Measurements from ENCODE around the gene SNRPD3.

Gene SNRPD3

GRCh38 chr22:24576778-24577177 is 21.0 kb downstream of the SNRPD3 start:
- DNase-seq, result no peak

DNA sequence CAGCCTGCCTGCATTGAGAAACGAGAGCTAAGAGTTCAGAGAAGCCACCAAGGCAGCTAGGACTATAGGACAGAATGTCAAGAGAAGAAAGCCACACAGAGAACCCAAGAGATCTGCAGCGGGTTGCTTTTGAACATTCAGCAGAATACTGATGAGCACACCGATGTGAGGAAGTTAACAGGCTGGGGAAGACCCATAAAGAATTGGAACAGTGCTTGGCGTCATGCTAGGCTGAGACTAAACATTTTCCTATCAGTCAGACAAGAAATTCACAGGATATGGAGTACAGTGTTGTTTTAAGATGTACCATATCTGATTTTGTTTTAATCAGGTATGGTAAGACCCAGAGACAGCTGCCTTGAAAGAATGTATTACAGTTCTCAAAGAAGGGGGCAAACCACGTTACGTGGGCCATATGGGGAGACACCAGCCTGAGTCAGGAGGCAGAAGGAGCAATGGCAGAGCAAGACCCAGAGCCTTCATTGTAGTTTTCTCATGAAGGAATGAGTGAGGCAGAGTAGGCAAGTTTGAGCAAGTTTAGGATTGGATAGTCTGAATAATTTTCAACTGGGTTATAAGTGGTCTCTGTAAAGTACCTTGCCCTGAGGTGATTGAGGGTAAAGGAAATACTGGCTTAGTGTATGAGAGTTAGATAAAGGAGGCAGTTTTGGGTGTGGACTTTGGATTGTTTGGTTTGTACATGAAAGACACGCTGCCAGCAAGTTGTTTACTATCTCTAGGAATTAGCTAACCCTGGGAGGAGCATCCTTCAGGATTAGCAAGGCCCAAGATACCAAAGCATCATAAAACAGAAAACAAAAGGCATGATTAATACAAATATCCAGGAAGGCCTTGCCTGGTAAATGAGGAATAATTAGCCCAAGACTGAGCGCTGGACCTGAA is 22.8 kb downstream of the SNRPD3 start:
- no peak for DNase-seq

- no peak for DNase-seq
Observed at GRCh38 chr22:24579258-24579601, 23.4 kb downstream of the SNRPD3 start.

DNA sequence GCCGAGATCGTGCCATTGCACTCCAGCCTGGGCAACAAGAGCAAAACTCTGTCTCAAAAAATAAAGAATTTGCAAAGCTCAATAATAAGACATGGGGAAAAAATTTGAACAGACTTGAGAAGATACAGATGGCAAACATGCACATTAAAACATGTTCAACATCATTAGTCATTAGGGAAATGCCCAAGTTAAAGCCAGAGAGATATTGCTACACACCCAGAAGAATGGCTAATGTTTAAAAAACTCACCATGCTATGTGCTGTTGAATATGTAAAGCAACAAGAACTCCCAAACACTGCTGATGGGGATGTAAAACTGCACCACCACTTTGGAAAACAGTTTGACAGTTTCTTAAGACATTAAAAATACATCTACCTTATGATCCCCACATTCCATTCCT is 24.5 kb downstream of the SNRPD3 start:
- no peak for DNase-seq

GRCh38 chr22:24582056-24582814 is 26.4 kb downstream of the SNRPD3 start:
- DNase-seq, result no peak

DNA sequence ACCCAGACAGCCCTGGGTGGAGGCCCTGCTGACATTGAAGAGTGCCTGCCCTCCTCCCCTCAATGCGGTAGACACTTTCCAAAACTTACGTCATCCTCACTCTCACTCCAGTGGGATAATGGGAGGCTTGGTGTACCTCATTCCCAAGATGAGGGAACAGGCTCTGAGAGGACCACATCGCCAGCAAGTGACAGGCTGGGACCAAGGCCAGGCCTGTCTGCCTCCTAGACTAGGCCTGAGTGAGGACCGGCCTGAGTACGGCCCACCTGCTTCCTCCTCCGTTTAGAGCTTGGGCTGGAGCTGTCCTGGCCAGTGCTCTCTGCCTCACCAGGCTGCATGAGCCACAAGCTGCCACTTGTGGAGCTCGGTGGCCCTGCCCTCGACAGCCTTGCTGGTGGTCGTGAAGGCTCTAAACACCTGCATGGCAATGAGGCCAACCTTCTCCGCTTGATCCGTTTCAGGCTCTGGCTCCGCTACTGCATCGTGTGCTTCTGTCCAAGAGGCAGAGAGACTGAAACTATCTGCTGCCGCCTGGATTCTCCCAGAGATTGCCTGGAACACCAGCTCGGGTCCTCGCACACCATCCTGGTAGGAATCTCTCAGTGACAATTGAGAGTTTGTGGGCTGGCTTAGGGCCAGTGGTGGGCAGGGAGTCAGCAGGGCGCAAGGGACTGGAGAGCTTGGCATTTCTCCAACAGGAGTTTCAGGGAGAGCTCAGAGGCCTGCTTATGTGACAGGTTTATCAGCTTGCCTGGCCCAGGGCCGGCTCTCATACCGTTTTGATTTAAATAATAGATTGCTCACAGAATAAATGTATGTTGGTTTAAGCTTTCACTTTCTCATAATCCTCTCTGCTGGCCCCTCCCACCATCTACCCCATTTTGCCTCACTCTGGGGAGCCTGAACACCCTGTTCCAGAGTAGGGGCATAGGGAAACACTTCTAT is 27.7 kb downstream of the SNRPD3 start:
- no peak for DNase-seq

DNA sequence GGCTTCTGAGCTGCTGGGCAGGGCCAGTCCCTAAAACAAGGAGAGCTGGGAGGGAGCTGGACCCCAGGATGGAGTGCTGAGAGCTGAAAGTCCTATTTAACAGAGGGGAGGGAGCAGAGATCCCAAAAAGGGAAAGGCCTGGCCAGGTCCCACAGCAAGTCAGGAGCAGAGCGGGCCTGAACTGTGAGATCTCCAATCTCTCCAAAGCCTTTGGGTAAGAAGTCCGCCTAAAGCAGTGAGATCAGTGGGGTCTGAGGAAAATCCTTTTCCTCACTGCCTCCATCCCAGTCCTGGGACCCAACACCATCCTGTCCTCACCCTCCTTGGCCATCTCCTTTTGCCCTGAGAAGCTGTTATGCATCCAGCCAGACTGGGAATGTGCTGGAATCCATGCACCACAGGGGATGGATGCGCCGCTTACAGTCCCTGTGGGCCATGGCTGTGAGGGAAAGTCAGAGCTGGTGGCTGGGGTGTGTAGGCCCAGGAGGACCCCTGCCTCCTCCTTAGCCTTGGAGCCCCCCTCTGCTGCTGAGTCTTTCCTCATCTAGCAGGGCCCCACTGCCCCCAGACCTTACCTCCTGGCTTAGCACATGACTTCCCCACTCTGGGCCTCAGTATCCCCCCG is 28.5 kb downstream of the SNRPD3 start:
- no peak for DNase-seq

DNA sequence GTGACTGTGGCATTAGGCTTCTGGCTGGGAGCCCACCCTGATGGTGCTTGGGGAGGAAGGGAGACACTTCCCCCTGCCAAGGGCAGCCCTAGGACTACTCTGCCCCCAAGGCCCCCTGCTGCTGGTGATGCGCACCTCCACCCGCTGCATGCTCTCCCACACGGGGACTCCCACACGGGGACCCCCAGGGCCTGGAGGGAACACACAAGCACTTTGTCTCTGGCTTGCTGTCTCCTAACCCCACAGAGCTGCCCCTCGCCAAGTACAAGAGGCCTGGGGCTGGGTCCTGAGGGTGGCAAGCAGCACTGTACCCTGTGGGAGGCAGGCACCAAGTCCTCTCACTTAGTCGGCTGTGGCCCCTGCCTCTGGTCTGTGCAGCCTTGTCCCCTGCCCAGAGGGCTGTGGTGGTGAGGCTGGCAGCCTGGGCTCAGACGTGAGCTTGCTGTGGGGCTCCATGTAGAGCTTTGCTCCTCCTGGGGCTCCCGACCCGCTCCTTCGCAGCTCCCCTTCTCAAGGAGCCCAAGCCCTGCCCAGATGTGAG is 29.1 kb downstream of the SNRPD3 start:
- DNase-seq, result no peak

- no peak for DNase-seq
Observed at GRCh38 chr22:24585461-24585860, 29.7 kb downstream of the SNRPD3 start.

GRCh38 chr22:24585927-24586546 is 30.2 kb downstream of the SNRPD3 start:
- no peak for DNase-seq

DNA sequence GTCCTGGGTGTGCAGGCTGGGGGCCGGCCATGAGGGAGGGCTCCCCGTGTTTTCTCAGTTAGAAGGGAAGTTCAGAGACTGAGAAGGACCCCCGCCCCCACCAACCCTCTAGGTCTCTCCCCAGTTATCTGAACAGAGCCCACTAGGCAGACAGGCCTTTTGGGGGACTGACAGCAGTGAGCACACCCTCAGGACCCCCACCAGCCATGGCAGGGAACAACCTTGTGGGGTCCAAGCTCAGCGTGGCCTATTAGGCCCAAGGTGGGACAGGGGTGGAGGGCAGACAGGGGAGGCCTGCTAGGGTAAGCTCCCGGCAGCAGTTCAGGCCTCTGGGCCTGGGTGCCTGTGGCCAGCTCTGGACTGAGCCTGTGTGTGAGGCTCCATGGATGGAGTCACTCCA is 31.5 kb downstream of the SNRPD3 start:
- DNase-seq, result no peak

GRCh38 chr22:24587948-24588347 is 32.1 kb downstream of the SNRPD3 start:
- no peak for DNase-seq

DNA sequence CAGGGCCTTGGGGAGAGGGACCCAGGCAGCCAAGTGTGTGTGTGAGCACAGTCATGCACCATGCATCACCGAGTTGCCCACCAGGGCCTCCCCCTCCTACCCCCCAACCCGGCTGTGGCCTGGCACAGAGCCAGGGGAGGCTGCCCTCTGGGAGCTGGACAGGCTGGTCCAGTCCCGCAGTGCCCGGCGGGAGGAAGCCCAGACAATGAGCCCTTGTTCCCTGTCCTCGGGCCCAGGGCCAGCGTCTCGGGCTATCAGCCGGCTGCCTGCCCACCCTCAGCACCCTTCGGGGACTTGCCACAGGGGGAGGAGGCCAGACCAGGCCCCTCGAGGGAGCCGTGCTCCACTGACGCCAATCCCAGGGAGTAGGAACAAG is 32.6 kb downstream of the SNRPD3 start:
- DNase-seq, result no peak

GRCh38 chr22:24588757-24589481 is 33.1 kb downstream of the SNRPD3 start:
- DNase-seq, result no peak

DNA sequence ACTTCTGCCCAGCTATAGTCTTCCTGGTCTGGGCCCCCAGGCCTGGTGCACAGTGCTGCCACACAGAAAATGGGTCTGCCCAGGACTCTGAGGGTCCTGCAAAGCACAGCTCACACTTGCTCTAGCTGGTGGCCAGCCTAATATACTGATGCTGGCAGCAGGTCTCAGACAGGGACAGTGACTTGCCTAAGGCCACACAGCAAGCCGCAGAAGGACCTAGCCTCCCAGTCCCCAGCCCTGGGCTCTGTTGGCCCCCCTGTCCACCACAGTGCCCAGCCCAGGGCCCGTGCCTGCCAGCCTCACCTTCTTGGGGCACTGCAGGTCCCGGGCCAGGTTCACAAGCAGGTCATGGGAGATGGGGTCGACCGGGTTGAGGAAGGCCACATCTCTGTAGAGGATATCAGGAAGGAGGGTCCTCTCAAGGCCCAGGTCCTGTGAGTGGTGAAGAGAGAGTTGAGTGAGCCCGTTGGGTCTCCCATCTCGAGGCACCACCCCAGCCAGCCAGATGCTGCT is 33.8 kb downstream of the SNRPD3 start:
- DNase-seq, result no peak

DNA sequence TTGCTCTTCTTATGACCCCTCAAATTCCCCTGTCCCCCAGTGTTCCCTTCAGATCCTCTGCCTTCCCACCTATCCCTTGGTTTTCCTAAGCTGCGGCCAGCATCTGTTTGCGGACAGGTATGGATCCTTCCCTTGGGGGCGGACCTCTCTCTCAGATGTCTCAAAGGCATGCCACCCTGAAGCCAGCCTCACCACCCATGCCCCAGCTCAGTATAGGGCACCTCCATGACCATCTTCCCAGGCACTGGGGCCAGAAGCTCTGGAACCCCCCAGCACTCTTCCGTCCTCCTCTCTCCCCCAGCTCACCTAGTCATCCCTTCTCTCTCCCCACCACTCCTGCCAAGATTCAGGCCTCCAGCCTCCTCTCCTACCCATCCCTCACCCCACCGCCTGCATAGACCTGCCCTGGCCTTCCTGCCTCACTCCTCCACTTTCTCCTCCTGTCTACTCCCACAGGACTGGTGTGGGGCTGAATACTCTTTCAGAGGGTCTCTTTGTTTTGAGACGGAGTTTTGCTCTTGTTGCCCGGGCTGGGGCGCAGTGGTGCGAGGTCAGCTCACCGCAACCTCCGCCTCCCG is 34.9 kb downstream of the SNRPD3 start:
- no peak for DNase-seq

- DNase-seq, result no peak
Observed at GRCh38 chr22:24591286-24591830, 35.6 kb downstream of the SNRPD3 start.

DNA sequence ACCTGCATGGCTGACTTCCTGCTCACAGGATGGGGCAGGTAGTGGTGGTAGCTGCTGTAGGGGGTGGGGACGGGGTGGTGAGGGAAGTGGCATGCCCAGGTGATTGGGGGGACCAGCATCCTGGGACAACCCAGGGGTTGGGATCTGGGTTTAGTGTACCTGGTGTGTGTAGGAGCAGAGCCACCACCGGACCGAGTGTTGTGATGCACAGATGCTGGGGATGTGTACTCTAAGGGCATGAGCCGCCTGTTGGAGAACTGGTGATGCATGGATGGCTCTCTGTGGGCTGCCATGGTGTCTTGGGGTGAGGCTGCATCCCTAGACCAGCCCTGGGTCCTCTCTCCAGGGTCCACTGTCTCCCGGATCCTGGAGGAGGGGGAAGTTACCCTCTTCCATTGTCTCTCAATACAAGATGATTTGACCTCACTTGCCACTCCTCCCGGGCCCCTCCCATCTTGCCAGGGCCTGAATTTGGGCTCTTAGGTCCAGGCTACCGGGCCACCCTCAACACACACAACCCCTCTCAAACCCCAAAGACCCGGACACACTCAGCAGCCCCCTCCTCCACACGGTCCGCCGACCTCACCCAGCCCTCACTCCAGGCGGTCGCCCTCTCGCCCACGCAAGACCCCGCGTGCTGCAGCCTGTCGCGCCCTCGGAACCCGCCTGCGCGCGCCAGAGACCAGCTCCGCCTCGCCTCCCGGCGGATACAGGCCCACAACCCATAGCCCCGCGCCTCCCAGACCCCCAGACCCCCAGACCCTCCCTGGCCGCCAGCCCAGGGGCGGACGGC is 36.5 kb downstream of the SNRPD3 start:
- no peak for DNase-seq

GRCh38 chr22:24592851-24593558 is 37.2 kb downstream of the SNRPD3 start, which contains the start of gene LRRC75B:
LRRC75B (minus strand) TSS chr22:24593073; CDS start chr22:24593039, 34 bp downstream.
- DNase-seq, result peak; percentile 58
